Activated CD4-positive, alpha-beta T cell treated with anti-CD3 and anti-CD28 coated beads, Interleukin-2, amount 50 U/mL, for 4 hours (primary cell): ENCODE results near the gene TANGO6.

Source experiments
- DNase-seq, 2 experiments: peaks; one replicate each; pipeline ENCODE4 v3.0.0-alpha.2; 2020

Gene TANGO6

GRCh38 chr16:68915589-68915988 lies 72.3 kb downstream of the TANGO6 start:
- DNase-seq = no peak

GRCh38 chr16:68917541-68917940 lies 74.2 kb downstream of the TANGO6 start:
- no peak for DNase-seq

- DNase-seq = no peak
Measured at GRCh38 chr16:68920349-68920748, 77.0 kb downstream of the TANGO6 start.

- DNase-seq = no peak
Measured at GRCh38 chr16:68921637-68922036, 78.3 kb downstream of the TANGO6 start.

GRCh38 chr16:68923116-68923515 lies 79.8 kb downstream of the TANGO6 start:
- no peak for DNase-seq

- DNase-seq = no peak
Measured at GRCh38 chr16:68927018-68927417, 83.7 kb downstream of the TANGO6 start.

GRCh38 chr16:68931196-68931595 lies 87.9 kb downstream of the TANGO6 start:
- DNase-seq = no peak

- no peak for DNase-seq
Measured at GRCh38 chr16:68934402-68934801, 91.1 kb downstream of the TANGO6 start.

- DNase-seq = no peak
Measured at GRCh38 chr16:68935008-68935407, 91.7 kb downstream of the TANGO6 start.

GRCh38 chr16:68936736-68937631 lies 93.7 kb downstream of the TANGO6 start:
- DNase-seq = no peak

- DNase-seq = no peak
Measured at GRCh38 chr16:68939692-68940320, 96.5 kb downstream of the TANGO6 start.

GRCh38 chr16:68940816-68941215 lies 97.5 kb downstream of the TANGO6 start:
- DNase-seq = no peak

GRCh38 chr16:68943961-68944360 lies 100.6 kb downstream of the TANGO6 start:
- DNase-seq = no peak

GRCh38 chr16:68948230-68948910 lies 105.0 kb downstream of the TANGO6 start:
- DNase-seq = no peak

- no peak for DNase-seq
Measured at GRCh38 chr16:68951991-68952877, 108.9 kb downstream of the TANGO6 start.

- no peak for DNase-seq
Measured at GRCh38 chr16:68954911-68955635, 111.7 kb downstream of the TANGO6 start.

GRCh38 chr16:68960910-68961309 lies 117.6 kb downstream of the TANGO6 start:
- no peak for DNase-seq

GRCh38 chr16:68961778-68962402 lies 118.6 kb downstream of the TANGO6 start:
- no peak for DNase-seq

GRCh38 chr16:68969338-68969737 lies 126.0 kb downstream of the TANGO6 start:
- DNase-seq = no peak

GRCh38 chr16:68972013-68972412 lies 128.7 kb downstream of the TANGO6 start:
- no peak for DNase-seq

GRCh38 chr16:68972720-68973119 lies 129.4 kb downstream of the TANGO6 start:
- no peak for DNase-seq
